Inflammatory macrophage treated with lipopolysaccharide for 4 hours (primary cell): ENCODE results near the gene FNDC7.
"Not testable (repeated sequence)": the region's sequence is repeated elsewhere in the genome, so short reads cannot be mapped to it uniquely, and the experiment has no call there.

Source experiments
- DNase-seq: peaks from one replicate; pipeline ENCODE4 v3.0.0-alpha.2; 2020

The FNDC7 gene

DNA sequence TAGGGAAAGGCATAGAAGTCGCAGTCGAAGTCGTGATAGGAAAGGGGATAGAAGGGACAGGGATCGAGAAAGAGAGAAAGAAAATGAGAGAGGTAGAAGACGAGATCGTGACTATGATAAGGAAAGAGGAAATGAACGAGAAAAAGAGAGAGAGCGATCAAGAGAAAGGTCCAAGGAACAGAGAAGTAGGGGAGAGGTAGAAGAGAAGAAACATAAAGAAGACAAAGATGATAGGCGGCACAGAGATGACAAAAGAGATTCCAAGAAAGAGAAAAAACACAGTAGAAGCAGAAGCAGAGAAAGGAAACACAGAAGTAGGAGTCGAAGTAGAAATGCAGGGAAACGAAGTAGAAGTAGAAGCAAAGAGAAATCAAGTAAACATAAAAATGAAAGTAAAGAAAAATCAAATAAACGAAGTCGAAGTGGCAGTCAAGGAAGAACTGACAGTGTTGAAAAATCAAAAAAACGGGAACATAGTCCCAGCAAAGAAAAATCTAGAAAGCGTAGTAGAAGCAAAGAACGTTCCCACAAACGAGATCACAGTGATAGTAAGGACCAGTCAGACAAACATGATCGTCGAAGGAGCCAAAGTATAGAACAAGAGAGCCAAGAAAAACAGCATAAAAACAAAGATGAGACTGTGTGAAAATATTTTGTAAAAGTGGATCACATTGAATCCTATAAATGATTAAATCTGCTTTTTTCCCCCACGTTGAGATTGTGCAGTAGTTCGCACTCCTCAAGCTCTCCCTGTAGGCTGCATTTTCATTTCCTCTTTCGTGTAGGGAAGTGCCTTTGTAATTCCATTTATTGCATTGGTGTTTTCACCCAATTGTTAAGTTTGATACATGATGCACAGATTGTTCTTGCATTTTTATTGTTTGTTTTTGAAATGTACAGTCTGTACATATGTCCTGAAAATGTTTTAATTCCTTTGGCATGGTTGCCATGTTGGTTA, 13.1 kb upstream of the FNDC7 start:
- DNase-seq: peak; percentile 74

DNA sequence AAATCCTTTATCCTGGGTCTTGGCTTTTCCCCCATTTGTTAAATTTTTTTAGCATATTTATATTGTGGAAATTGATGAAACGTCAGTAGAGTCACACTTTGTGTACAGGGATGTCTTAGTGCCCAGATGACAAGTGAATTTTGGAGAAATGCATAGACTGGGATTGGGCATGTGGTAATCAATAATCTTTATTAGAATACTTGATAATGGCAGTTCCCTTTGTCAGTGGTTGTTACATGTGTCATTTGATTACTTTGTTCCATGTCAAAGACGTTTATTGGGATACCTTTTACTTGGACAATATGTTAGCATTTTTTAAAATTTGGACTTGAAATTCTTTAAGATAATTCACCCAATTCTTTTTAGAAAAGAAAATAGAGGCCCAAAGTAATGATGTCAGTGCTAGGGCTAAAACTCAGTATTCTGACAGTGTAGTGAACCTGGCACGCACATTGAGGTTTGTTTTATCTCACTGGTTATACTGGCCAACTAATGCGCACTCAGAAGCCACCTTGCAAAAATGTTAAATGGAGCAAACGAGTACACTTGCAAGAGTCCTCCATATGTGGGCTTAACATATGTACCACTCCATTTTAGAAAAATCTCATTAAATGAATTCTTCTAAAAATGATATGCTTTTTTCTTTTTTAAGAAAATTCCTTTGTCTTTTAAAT, 11.4 kb upstream of the FNDC7 start:
- DNase-seq: no peak

DNA sequence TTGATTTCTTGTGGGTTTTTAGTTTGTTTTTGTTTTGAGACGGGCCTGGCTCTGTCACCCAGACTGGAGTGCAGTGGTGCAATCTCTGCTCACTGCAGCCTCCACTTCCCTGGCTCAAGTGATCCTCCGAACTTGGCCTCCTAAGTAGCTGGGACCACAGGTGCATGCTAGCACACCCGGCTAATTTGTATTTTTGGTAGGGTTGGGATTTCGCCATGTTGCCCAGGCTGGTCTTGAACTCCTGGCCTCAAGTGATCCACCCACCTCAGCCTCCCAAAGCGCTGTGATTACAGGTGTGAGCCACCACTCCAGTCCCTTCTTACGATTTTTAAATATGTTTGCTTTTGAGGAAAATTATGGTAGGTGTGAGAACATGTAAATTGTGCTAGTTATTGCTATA, 10.6 kb upstream of the FNDC7 start:
- not testable (repeated sequence) for DNase-seq

DNA sequence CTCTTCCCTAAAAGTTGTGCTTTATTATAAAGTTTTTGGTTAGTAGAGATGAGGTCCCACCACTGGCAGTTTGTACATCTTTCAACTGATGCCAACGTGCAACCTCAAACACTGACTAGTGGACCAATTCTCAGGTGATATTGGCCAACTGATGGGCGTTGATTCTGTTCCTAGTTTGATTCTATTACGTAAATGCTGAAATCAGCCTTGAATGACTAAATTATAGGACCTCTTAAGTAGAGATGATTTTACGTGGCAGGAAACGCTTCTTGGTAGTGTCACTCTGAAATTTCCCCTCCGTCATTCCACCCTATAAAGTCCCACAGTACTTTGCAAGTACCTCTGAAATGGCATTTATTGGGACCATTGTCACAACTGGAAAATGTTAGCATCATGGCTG, 8.8 kb upstream of the FNDC7 start:
- peak; percentile 33 for DNase-seq

DNA sequence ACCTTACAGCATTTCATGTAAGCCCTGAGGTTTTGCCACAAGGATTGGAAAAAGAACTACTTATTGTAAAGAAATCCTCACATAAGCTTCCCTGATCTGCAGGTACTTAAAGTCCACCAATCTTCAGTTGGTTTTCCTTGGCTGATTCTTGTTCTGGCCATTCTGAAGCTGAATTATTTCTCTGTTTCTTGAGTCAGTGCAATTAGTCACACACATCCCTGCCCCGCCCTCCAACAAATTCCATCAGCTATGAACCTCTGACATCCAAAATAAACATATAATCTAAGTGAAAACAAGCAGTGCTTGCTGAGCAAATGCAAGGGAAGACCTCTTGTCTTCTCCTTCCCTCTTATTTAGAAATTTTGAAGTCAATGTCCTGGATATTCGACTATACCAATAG, 8.2 kb upstream of the FNDC7 start:
- no peak for DNase-seq

DNA sequence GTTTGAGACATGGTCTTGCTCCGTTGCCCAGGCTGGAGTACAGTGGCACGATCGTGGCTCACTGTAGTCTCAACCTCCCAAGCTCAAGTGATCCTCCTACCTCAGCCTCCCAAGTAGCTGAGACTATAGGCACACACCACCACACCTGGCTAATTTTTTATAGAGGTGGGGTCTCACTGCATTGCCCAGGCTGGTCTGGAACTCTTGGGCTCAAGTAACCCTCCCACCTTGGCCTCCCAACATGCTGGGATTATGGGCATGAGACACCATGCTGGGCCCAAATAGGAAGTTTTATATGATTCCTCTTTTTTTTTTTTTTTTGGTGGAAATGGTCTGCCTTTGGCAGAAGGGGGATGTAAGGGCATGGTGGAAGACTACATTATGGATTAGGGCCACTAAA, 6.1 kb upstream of the FNDC7 start:
- no peak for DNase-seq

DNA sequence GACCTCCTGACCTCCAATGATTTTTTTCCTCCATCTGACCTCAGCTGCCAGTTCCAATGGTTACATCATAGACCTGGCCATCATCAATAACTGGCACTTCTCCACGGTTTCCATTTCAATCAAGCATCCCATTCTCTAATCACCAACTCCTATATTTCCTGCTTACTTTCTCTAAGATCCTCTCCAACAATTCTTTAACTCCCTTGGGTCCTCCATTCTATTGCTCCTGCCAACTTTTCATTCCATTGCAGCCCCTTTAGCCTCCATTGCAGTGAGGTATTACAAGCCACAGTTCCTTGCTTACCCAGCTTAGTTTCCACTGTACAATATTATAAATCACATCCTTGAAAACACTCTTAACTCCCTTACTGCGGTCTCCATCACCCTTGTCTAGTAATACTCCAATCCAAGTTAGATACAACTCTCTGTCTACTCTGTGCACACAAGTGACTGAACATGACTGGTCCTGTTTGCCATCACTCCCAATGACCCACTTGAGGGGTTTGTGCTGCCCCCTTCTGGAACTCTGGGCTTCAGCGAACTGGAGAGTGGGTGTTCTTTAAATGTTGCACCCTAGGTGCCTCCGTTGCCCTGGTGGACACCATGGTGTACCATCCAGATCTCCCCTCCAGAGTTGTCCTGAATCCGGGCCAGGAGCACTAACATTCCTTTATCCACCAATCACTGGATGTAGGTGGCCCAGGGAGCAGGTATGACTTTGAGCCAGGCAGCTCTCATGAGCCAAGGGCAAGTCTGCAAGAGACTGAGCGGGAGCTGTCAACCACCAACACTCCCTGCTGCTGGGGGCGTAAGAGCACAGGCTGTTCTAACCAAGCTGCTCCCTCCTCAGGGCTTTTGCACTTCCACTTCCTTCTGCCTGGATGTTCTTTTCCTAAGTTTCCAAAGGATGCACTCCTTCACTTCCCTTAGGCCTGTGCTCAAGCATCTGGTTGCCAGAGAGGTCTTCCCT, 3.7 kb upstream of the FNDC7 start:
- DNase-seq: peak; percentile 30

DNA sequence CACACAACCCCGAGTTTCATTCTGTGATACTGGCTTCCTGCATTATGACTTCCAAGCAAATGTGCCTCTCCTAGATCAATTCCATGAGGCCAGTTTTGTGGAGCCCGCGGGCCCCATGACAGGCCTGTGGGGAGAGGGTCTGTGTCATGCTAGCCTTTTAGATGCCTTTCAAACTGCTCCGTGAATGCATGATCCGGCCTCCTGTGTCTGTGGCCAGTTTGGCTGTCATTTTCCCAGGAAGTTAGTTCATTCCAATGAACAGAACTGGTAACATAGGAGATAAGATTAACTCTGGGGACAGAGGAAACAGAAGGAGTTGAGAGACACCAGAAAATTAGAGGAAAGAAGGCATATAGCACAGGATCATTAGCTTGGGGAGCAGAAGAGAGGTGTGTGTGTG, 3.2 kb downstream of the FNDC7 start:
- DNase-seq: no peak

DNA sequence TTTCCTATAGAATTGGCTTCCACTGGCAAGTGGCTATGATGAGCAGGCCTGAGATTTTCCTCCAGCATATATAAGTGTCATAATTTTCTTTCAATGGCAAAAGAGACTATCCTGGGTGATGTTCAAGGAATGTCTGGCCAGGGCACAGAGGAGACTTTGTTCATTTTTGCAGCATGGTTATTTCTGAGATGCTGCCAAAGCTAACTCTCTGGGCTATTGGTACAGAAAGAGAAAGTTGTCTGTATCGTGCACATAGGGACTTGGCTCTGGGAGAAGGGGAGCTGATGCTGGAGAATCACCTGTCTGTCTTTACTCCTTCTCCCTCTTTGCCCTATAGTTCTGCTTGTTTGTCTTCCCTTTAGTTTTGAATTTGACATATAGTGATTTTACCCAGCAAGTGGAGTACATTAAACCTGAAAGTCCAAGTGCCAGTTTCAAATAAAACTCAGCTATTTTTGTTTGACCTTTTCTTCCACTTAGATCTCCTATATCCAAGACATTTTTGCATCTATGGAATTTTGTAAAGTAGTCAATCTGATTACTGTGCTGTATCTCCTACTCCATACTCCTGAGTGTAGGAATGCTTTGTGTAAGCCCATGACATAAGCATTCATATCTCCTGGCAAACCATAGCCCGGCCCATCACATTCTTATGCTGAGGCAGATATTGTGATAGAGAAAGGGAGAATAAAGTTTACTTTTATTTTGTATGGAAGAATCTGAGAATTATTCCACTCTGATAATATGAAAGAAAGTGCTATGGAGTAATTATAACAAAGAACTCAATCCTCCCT, 3.9 kb downstream of the FNDC7 start:
- DNase-seq: no peak

DNA sequence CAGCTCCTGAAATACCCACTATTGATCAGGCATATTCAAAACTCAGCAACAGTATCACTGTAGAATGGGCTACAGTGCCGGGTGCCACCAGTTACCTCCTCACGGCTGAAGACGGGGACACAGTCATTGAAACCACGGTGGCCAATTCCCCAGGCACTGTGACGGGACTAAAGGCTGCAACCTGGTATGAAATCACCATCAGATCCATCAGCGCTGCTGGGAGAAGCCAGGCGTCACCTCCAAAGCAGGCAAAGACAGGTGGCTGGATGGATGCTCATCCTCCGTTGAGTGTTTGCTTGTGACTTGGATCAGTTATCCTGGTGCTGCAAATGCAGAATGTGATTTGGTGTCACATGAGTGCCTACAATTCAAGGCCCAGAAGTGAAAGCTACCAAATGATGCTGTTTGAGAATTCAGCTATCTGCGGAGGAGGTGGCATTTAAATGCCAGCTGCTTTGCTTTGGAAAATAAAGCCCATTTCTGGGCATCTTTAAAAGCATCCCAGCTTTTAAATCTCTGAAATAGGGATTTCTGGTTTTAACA, 5.1 kb downstream of the FNDC7 start:
- no peak for DNase-seq

DNA sequence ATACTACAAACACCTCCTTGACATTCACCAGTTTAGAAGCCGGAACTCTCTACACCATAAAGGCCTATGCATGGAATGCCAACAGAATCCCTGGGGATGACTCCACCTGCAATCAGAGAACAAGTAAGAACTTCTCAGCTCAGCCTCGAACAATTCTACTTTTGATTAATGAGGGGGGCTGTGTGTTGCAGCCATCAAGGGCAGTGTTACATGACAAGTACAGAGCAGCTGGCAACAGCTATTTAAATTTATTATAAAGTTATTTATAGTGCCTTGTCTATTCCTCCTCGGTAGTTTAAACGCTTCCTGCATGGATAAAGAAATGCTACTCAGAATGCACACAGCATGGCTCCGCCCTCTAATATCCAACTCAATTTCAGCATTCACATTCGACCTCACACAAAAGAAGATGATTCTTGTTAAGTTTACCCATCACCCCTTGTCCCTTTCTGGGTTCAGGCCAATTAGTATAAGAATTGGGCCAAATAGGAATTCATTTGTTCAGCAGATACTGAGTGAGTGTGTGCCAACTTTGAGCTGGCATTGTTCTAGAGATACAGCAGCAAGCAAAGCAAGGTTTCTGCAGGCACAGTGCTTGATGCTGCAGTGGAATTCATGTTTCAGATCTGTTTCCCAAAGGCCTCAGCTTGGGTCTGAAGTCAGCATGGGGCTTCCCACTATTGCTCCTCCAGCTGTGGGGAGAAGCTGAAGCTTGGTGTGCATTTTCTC, 6.4 kb downstream of the FNDC7 start:
- no peak for DNase-seq

DNA sequence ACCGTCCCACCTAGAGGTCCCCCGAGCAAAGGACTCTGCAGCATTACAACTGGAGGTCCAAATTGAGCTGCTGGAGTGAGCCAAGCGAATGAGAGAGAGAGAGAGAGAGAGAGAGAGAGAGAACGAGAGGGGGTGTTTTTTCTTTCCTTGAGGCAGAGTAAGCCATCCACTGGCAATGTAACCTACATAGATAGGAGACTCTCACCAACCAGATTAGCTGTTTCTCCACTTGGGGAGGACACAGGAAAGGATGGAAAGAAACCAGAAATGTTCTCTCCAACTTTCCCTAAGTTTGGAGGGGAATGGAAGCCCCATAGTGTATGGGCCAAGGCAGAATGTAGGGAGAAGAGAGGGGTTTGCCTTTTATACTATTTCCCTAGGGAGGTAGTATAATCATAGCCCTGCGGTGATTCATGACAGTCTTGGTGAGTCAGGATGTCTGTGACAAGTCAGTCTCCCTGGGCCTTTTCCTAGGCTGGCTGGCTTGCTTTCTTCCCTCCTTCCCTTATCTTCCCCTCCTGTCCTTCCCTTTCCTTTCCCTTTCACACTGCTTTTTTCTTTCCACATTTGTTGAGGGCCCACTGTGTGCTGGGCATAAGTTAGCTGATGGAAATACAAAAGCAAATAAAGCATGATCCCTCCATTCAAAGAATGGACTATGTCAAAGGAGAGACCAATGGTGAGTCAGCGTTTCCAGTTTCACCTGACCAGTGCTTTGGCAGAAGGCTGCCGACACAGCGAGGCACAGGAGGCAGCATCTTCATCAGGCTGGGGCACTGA, 7.1 kb downstream of the FNDC7 start:
- peak; percentile 9 for DNase-seq

DNA sequence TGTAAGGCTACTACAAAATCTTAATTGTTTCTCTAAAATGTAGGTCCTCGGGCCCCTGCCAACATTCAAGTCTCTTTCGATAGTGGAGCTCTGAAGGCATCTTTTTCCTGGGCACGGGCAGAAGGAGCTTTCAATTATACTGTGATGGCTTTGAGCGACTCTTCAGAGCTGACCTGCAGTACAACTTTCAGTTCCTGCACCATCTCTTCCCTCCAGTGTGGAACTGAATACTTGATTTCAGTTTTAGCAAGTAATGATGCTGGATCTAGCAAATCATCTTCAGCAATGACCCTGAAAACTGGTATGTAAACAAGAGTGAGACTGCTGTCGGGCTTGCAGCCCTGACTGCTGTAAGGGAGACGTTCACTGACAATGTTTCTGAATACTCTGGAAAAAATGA, 9.6 kb downstream of the FNDC7 start:
- no peak for DNase-seq

DNA sequence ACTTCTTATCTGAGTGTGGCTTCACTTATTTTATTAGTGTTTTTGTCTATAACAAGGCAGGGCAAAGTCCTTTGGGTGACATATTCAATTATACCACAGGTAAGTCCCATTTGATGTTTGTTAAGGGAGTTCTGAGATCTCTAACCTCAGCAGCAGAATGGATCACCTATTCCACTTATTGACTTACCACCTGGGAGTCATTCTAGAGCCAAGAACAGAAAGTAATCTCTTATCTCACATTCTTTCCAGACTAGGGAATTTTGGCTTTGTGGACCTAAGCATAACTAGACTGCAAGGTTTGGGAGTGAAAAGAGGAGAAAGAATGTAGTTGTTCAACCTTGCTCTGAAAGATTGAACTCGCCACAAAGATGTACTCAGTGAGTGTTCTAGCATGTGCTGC, 13.2 kb downstream of the FNDC7 start:
- no peak for DNase-seq

DNA sequence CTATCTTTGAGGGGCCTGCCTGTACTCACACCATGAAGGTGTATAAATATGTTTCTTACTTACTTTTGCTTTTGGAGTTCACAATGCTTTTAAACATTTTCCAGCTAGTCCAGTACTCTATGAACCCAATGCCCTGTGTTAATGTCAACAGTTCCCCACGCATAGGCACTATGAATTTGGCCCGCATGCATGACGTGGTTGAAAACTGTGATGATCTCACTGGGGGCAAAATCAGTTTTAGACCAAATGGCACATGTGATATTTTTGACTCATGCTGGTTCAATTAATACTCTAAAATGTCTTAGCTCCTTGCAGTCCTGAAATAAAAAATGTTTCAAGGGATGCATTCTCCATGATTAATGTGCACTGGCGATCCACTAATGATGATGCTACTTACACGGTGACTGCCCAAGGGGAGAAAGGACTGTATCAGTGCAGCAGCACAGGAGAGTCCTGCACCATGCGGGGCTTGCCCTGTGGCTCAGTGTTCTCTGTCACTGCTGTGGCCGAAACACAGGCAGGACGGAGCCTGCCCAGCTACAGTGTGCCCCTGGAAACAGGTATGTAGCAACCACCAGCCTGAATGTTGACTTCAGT, 15.7 kb downstream of the FNDC7 start:
- DNase-seq: no peak

DNA sequence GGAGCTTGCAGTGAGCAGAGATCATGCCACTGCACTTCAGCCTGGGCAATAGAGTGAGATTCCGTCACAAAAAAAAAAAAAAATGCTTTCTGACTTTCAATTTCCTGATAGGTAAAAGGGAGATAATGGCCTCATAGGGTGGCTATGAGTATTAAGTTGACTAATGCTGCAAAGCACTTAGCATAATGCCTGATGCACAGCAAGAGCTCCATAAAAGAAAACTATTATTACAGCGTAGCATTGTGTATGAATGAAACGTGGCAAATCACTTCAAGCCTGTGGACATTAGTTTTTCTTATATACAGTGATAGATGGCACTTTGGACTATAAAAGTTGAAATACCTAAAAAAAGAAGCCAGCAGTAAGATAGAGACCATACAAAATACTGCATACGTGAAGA, 16.8 kb downstream of the FNDC7 start:
- no peak for DNase-seq

DNA sequence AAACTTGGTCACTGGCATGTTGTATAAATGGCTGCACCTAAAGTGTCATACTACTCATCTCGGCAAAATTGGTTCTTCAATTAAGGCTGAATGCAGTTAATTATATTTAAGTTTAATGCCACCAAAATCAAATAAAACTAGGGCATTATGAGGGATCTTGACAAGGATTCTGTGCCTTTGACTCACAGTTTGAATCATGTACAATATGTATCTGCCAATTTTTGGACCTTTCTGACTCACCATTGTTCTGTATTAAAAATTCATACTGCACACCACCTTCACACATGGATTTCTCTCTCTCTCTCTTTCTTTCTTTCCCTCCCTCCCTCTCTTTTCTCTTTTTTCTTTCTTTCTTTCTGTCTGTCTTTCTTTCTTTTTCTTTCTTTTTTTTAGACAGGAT, 19.7 kb downstream of the FNDC7 start:
- DNase-seq: no peak

DNA sequence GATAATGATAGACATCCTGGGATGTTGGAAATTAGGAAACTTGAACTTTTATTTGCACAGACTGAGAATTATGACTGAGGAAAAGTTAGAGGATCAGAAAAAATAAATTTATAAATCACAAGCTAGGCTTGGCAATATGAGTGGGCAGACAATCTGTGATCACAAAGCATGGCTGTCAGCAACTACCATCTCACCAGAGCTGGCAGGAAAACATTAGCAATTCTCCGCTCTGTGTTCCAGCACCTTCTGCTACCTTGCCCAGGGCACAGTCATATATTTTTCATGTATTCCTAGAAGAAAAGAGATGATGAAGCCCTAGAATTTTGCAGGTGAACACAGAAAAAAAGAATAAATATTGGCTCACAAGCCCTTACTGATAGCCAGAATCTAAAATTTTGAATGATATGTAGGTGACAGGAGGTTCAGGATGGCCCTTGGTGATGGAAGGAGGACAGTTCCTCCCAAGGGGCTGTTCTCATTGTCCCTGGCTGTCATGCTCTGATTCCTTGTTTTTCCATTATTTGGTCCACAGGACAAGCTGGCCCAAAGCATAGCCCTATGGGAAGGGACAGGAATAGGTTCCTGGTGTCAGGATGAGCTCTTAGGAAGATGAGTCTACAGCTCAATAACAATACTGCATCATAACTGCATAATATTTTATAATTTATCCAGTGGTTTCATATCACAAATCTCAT, 21.6 kb downstream of the FNDC7 start:
- no peak for DNase-seq

DNA sequence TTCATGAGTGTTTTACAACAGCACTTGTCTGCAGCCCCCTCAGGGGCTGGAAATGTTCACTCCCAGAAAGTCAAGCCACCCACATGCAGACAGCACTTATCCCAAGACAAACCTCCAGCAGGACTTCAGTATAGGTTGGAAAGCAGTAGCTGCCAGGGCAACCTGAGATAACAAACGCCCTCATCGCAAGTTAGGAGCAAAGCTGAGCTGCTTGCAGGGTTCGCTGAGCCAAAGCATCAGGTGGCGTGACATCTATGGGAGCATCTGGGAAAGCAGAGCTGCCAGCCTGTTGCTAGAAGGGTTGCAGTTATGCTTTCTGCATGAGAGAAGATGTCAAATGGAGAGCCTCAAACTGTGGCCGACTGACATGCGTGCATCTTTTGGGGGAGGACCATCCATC, 29.5 kb downstream of the FNDC7 start:
- DNase-seq: no peak
